GM18951 (cell line): Measurements from ENCODE around the gene NATD1.
"Not testable (repeated sequence)": the region's sequence is repeated elsewhere in the genome, so short reads cannot be mapped to it uniquely, and the experiment has no call there.

ENCODE experiments used
- POLR2A ChIP-seq: IDR thresholded peaks from 4 replicates; pipeline ENCODE4 v1.6.1; 2011; ENCODE audit warnings: mild to moderate bottlenecking; ENCODE audit not compliant: insufficient read length, insufficient read depth; ENCODE audit errors: extremely low read depth
- in situ Hi-C: fragments of 300-500 bp; cut with MboI; formaldehyde crosslinking; loops from one replicate; pipeline ENCODE4 v1.12.0; 2022; ENCODE audit warnings: low sequenced_read_pairs, mixed read lengths, inconsistent platforms; ENCODE audit not compliant: unreplicated experiment

NATD1 gene

DNA sequence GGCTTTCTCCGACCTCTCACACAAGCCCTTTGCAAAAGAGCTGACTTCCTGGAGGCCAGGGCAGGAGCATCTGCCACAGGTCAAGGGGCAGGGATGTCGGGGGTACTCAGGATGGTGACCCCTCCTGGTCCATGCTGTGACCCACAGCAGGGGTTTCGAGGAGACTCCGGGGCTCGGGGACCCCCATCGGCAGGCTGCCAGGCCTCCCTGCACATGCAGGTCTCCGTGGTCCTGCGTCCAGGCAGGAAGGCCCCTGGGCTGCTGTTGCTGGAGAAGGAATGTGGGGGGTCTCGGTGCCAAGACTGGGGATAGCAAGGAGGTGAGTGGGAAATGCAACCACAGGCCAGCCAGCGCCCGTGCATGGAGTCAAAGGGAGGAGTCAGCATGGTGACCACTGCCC is 11.6 kb downstream of the NATD1 start:
- in situ Hi-C loops: no loop called here
- no peak for TF ChIP-seq POLR2A

DNA sequence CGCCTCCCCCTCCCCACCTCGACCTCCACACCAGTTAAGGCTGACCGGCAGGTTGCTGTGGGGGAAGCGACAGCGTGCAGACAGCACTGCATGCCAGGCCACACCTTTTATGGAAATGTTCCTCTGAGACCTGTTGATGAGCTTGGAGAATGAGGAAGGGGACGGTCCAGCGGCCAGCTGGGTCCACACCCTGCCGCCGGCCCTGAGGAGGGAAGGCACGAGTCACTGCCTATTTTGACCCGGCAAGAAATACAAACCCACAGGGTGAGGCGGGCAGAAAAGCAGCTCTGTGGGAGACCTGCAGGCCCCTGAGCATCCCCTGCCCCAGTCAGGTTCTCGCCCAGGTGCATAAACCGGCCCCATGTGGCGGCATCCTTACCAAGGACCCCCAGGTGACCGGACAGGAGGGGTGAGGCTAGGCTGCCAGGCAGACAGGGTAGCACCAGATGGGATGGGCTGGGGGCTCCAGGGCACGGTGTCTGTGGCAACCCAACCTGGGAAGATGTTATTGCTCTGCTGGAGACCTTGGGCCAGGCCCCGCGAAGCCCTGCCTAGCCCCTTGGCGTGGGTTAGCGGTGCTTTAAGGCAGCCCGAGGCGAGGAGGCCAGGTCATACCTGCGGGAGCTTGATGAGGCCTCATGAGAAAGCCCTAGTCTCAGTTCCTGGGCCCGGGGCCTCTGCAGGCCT is 12.7 kb downstream of the NATD1 start:
- in situ Hi-C loops: no loop called here
- TF ChIP-seq POLR2A: no peak

DNA sequence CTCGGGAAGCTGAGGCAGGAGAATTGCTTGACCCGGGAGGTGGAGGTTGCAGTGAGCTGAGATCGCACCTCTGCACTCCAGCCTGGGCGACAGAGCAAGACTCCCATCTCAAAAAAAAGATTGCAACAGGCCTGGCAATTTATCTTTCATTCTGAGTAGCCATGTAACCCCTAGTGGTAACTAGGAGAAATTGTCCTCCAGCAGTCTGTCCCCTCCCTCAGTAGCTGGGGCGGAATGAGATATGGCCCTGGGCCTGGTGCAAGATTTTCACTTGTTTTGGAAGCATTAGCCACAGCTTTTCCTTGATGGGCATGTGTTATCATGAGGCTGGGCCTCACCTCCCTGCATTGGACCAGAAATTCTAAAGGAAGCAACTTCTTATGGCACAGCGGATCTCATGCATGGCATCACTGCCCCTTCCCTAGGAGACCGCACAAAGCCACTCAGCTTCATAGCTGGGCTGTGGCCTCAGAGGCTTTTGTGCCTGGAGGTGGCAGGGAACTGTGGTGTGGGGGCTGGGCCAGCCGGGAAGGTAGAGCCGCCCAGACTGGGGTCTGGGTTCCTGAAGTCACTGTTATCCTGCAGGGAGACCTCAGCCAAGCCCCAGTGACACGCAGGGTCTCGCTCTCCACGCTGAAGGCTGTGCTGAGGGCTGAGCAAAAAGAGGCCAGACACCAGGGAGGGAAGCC is 13.4 kb downstream of the NATD1 start:
- no peak for TF ChIP-seq POLR2A
- in situ Hi-C loops: no loop called here

DNA sequence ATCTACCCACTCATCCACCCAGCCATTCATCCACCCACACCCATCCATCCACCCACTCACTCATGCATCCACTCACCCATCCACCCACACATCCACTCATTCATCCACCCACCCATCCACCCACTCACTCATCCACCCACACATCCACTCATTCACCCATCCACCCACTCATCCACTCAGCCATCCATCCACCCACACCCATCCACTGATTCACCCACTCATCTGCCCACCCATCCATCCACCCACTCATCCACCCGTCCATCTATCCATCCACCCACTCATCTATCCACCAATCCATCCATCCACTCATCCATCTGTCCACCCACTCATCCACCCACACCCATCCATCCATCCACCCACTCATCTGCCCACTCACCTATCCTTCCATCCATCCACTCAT is 17.3 kb downstream of the NATD1 start:
- in situ Hi-C loops: no loop called here
- no peak for TF ChIP-seq POLR2A

DNA sequence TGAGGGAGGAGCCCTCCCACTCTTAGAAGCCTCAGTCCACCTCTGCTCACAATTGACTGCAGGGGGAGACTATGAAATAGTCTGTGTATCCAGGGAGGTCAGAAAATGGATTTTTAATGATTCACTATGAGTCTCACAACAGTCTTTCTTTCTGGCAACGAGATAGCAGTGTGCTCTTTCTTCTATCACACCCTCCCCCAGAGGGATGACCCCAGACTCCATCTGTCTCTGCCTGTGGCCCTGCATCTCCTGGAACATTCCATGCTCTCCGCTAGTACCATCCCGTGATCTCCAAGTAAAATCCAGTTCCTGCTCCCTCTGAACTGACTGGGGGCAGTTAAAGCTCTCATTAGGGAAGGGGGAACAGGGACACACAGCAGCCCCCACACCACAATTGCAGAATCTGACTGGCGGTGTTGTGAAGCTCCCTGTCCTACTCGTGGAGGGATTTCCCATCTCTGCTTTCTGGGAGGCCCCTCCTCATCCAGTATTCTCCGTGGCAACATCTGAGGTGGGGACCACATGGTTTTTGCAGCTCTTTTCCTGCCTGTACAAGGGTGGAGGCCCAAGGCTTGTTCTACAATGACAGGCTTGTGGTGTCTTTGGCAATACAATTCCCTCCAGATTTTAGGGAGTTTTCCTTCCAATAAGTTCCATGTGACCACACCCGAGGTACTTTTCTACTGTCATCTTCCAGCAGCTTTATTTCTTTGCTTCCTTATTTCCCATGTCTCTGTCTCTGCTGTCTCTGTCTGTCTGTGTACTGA is 19.4 kb downstream of the NATD1 start:
- in situ Hi-C loops: no loop called here

DNA sequence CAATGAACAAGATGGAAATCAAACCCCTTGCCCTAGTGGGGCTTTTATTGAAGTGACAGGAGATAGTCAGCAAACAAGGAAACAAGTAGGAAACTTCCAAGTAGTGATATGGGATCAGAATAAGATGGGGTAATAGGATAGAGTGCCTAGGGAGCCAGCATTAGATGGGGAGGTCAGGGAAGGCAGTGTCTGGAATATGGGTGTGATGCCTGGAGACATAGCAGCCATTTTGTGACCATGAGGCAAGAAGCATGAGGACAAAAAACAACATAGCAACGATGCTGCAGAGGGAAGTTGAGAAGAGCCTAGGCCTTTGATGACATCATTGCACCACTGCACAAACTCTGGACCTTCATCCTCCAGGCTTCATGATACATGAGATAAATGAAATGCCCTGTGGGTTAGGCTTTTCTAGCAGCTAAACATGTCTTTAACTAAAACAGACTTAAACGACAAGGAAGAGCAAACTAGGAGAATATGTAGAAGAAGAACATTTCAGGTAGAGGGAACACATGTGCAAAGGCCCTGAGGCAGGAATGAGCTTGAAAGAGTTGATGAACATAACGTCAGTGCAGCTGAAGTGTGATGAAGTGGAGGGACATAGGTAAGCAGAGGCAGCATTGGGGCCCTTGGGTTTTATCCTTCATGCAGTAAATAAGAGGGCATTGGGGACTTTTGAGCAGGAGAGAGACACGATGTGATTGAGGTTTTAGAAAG is 21.0 kb downstream of the NATD1 start:
- in situ Hi-C loops: no loop called here
- TF ChIP-seq POLR2A: no peak

More for the DNA sequence above, 19.4 kb downstream of the NATD1 start:
- TF ChIP-seq POLR2A: no peak

DNA sequence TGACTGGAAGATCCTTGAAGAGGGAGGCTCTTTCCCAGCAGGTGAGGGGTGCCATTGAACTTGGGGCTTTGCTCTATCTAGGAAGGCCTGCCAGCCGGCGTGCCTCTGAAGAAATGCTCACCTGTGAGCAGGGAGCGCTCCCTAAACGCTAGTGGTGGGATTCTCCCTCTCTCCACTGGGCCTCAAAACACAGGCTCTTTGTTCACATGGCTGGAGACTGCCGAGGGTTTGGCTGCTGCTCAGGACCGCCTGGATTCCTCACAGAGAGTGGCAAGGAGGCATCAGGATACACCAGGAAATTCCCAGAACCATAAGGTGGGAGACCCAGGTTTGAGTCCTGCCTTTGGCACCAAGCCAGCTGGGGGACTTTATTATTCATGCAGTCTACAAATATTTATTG is 21.7 kb downstream of the NATD1 start:
- in situ Hi-C loops: no loop called here
- no peak for TF ChIP-seq POLR2A

DNA sequence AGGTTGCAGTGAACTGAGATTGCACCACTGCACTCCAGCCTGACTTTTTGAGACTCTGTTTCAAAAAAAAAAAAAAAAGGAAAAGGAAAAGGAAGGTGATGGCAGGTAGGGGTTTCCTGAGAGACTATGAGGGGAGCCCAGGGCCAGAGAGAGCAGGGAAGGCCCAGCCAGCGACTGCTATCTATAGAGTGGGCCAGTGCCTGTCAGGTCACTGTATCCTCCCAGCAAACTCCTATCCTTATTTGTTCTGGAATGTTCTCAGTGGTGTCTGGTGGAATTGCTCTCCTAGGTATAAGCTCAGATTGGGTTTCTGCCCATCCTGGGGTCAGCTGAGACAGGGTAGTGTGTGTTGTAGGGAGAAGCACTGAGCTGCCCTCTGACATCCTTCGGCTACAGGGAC is 24.4 kb downstream of the NATD1 start:
- in situ Hi-C loops: no loop called here
- no peak for TF ChIP-seq POLR2A

DNA sequence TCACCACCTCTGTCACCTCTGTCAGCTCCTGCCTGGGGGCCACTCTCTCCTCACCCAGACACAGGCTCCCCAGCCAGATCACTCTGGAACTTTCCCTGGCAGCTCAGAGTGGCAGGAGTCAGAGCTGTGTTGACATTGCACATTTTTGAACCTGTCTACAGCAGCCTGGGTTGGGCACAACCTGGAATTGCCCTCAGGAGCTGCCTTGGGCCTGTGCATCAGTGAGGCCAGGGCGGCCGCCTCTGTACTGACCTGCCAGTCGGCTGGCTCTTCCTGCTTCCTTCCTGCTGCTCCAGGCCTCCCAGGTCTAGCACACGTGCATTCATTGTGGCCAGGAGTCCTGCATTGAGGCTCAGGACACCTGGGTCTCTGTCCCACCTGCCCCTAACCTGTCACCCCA is 25.1 kb downstream of the NATD1 start:
- TF ChIP-seq POLR2A: no peak
- in situ Hi-C loops: no loop called here

DNA sequence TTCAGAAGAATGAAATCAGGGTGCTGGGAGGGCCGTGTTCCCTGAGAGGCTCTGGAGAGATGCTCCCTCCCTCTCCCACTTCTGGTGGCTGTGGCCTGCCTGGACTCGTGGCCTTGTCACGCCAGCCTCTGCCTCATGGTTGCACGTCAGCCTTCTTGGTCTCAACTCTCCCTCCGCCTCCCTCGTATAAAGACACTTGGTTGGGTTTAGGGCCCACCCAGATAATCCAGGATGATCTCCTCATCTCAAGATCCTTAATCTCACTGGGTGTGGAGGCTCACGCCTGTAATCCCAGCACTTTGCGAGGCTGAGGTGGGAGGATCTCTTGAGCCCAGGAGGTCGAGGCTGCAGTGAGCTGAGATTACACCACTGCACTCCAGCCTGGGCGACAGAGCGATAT is 25.9 kb downstream of the NATD1 start:
- in situ Hi-C loops: not testable (repeated sequence)

DNA sequence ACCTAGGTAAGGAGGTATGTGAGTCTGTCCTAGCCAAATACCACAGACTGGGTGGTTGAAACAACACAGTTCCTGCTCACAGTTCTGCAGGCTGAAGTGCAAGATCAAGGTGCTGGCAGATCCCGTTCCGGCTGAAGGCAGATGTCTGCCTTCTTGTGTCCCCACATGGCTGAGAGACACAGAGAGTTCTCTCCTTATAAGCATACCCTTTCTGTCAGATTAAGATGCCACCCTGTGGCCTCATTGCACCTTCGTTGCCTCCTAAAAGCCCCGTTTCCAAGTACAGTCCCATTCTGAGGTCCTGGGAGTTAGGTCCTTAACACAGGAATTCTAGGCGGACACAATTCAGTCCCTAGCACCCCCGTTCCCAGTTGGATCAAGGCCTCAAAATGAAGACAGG is 30.1 kb downstream of the NATD1 start:
- in situ Hi-C loops: no loop called here
- no peak for TF ChIP-seq POLR2A

DNA sequence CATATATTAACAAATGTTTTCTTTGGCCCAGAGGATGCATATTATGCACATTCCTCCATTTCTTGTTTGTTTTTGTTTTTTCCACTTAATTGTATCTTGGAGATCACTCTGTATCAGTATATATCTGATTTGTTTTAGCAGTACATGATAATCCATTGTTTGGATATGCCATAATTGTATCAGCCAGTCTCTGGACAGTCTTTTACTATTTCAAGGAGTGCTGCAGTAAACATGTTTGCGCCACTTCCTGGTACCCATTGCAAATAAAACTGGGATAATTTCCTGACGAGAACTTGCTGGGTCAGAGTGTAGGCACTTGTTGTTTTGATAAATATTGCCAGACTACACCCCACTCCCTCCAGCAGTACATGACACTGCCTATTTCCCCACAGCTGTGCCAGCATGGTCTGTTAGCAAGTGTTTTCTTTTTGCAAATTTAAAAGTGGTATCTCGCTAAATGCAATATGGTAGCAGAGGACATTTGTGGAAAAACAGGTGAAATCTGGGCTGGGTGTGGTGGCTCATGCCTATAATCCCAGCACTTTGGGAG is 34.3 kb downstream of the NATD1 start:
- in situ Hi-C loops: no loop called here
- no peak for TF ChIP-seq POLR2A

DNA sequence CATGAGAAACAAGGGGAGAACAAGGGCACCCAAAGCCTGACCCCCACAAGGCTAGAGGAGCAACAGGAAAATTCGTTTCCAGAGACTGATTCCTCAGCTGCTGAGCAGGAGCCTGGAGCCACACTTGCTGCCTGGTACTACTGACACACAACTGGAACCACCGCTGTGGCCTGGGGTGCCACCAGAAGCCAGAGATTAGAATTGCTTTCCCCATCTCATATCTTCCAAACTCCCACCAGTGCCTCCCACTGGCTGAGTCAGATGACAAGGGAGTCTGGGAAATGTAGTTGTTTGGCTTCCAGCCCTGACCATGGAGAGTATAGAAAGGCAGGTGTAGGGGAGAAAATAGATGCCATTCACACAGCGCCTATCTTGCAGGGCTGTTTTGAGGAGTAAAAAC is 35.1 kb downstream of the NATD1 start:
- no peak for TF ChIP-seq POLR2A
- in situ Hi-C loops: no loop called here

DNA sequence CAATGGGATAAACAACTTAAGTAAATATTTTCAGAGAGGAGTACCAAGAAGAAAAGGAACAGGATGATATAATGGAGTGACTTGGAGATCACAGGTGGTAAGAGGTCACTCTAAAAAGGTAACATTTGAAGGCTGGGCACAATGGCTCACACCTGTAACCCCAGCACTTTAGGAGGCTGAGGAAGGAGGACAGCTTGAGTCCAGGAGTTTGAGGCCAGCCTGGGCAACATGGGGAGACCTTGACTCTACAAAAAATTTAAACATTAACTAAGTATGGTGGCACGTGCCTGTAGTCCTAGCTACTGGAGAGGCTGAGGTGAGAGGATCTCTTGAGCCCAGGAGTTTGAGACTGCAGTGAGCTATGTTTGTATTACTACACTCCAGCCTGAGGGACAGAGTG is 35.9 kb downstream of the NATD1 start:
- in situ Hi-C loops: no loop called here
- no peak for TF ChIP-seq POLR2A
